ENCODE data around the gene PACS2.
"Not testable (repeated sequence)": the region's sequence is repeated elsewhere in the genome, so short reads cannot be mapped to it uniquely, and the experiment has no call there.

Gene PACS2

DNA sequence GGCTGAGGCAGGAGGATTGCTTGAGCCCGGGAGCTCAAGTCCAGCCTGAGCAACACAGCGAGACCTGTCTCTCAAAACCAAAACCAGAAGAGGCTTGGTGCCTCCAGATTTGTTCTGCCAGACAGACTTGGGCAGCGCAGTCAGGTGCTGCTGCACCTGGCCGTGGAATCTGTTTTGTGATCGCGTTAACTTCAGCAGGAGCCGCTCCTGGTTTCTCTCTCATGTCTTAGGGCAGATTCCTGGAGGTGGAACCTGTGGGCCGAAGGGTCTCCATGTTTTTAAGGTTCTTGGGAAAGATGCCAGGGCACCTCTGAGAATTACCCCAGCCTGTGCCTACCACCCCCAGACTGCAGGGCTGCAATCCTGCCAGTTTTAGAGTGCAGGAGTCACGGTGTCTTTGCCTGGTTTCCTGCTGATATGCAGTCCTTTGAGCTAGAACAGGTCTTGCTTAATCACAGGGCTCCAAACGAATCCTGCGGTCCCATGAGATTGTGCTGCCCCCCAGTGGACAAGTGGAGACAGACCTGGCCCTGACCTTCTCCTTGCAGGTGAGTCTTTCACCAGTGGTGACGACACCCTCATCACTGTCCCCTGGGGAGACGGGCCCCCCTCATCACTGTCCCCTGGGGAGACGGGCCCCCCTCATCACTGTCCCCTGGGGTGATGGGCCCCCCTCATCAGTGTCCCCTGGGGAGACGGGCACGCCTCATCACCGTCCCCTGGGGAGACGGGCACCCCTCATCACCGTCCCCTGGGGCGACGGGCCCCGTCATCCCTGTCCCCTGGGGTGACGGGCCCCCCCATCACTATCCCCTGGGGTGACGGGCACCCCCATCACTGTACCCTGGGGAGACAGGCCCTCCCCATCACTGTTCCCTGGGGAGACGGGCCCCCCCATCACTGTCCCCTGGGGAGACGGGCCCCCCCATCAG is 37.6 kb downstream of the PACS2 start:
- DNase-seq = peak; percentile 49

DNA sequence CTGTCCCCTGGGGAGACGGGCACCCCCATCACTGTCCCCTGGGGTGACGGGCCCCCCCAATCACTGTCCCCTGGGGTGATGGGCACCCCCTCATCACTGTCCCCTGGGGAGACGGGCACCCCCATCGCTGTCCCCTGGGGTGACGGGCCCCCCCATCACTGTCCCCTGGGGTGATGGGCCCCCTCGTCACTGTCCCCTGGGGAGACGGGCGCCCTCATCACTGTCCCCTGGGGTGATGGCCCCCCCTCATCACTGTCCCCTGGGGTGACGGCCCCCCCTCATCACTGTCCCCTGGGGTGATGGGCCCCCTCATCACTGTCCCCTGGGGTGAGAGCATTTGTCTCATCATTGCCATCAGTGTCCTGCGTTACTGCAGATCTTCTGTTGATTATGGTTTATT is 38.6 kb downstream of the PACS2 start:
- DNase-seq = no peak

GRCh38 chr14:105354541-105354940 is 40.0 kb downstream of the PACS2 start:
- no peak for DNase-seq

DNA sequence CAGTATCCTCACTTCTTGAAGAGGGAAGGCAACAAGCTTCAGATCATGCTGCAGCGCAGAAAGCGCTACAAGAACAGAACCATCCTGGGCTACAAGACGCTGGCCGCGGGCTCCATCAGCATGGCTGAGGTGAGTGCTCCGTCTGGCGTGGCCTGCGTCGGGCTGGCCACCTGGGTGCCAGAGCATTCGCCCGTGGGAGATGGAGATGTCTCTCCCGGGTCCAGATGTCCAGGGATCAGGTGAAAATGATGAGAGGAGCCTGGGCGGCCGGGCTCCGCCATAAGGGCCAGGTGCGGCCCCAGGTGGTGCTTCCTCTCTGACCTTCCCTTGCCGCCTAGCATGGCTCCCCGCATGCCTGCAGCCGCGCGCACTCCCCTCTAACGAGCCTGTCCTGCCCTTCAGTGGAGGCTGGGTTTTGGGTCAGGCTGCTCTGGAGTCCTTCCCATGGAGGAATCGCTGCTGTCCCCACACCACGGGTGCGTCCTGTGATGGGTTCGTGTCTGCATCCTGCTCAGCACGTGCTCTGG is 40.6 kb downstream of the PACS2 start:
- DNase-seq = no peak

DNA sequence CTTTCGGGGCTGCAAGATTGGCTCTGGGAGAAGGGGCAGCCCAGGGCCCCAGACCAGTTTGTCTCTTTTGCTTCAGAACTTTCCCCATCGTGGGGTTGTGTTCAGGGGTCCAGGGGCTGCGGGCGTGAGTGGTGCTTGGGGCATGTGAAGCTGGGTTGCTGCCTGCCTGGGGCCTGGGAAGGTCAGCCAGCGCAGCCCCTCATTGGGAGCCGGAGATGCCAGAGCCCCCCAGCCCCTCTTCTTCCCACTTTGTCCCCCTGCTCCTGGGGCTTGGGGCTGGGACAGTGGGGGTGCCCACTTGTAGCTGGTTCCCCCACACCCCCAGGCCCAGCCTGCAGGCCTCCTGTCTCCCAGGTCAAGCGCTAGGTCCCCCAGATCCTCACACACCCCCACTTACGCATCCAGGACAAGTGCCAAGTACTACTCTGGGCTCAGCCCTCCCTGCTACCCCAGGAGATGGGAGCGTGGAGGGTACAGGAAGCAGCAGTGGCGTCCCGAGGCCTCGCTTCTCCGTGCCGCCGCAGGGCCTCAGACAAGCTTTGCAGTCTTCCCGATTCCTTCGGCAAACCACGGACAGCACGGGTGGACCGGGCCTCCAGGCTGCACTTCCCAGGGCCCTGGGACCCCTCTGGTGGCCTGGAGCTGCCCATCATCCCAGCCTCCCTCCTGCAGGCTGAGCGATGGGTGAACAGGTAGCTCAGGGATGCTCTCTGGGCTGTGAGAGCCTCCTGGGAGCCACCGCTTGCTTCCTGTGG is 41.5 kb downstream of the PACS2 start:
- no peak for DNase-seq

DNA sequence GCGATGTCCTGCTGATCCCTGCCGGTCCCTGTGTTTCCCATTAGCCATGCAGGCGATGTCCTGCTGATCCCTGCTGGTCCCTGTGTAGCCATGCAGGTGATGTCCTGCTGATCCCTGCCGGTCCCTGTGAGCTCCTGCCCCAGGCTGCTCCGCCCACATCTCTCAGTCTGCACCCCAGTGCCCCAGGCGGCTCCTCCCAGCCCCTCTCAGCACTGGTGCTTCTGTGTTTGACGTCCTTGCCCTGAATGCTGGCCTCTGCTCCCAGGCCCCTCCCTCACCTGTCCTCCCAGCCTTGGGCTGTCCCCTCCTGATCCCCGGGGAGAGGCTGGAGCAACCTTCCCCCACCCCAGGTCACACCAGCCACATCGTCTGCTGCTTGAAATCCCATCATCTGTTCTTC is 42.4 kb downstream of the PACS2 start:
- no peak for DNase-seq

DNA sequence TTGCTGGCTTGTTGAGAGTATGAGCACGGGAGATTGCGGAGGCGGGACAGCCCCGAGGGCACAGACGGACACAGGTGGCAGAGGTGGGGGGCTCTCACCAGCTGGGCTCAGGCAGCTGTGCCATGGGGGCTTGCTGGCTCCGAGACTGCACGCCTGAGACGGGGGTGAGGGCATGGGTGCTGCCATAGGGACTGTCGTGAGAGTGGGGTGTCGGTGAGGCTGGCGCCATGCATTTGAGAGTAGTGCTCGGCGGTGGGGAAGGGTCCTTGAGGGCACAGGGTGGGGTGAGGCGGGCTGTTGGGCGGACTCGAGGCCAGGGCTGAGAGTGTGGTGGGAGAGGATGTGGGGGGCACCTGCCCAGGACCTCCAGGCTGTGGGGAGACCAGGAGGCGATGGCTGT is 43.1 kb downstream of the PACS2 start:
- no peak for DNase-seq

- no peak for DNase-seq
Measured at GRCh38 chr14:105358140-105358846, 43.7 kb downstream of the PACS2 start.

DNA sequence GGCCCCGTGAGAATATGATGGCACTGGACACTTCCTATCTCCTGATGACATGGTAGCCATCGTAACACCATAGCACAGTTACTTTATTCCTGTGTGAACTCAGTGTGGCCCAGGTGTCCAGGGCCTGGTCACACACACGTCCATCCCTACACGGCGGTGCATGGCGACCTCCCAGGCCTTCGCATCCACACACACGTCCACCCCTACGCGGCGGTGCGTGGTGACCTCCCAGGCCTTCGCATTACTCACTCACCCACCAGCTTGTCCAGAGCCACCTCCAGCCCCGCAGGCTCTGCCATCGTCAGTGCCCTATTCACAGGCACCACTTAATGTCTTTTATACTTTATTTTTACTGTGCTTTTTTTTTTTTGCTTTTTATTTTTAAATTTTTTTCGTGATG is 44.4 kb downstream of the PACS2 start:
- no peak for DNase-seq

DNA sequence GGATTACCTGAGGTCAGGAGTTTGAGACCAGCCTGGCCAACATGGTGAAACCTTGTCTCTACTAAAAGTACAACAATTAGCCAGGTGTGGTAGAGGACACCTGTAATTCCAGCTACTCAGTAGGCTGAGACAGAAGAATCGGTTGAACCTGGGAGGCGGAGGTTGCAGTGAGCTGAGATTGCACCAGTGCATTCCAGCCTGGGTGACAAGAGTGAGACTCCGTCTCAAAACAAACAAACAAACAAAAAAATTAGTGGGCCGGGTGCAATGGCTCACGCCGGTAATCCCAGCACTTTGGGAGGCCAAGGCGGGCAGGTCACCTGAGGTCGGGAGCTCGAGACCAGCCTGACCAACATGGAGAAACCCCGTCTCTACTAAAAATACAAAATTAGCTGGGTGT is 46.9 kb downstream of the PACS2 start:
- DNase-seq = not testable (repeated sequence)

GRCh38 chr14:105363847-105364708 is 49.5 kb downstream of the PACS2 start:
- DNase-seq = no peak

DNA sequence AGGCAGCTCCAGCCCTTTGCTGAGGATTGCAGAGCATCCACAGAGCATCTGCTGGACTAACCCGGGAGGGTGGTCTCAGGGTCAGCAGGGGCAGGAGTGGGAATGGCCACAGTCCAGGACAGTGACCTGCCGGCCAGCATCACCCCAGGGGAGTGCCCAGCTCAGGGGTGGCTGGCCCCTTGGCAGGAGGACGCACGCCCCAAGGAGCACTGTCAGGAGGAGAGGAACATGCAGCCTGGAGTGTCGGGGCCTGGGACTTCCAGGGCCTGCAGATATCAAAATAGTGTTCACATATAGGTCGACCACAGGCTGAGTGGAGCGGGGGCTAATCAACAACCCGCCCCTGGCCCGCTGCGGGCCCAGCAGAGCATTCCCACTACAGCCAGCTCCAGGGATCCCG is 50.6 kb downstream of the PACS2 start:
- no peak for DNase-seq

GRCh38 chr14:105365681-105366080 is 51.1 kb downstream of the PACS2 start:
- no peak for DNase-seq

DNA sequence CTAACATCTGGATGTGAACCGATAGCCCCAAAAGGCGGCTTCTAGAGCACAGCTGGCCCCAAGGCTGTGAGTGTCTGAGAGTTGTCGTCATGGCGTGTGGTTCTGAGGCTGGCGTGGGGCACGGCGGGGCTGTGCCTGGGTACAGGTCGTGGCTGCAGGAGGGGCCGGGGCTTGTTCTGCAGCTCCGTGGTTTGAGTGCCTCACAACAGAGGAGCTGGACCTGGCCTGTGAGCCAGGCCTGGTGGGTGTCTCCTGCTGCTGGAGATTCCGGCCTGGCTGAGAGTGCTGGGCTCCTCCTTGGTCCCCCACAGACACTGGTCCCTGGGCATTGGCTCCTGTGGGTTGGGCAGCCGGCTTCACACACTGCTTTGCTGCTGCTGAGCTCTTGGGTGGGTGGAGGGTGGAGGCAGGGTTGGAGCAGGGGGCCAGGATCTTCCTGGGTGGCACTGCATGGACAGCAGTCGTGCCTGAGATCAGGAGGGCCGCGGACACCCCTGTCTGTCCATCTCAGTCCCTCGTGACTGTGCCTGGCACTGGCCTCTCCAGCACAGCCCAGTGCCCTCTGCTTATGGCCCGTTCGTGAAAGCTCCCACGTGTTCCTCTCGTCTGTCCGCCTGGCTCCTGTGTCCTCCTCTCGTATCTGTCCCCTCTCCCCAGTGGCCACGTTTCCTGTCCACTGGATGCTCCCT is 52.0 kb downstream of the PACS2 start:
- no peak for DNase-seq

- DNase-seq = no peak
Measured at GRCh38 chr14:105367116-105368031, 52.8 kb downstream of the PACS2 start.

DNA sequence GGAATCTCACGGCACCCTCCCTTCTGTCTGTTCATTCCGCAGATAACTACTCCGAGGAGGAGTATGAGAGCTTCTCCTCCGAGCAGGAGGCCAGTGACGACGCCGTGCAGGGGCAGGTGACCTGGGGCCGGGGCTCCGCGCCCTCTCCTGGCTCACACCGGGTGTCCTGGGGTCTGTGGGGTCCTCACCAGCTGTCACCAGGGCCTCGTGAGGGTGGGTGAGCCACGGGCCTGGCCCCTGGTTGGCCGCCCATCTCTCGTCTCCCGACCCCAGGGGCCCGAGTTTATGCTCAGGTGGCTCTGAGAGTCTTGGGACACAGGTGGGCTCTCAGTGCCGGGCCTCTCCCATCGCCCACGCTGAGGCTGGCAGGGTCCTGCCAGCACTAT is 53.5 kb downstream of the PACS2 start:
- no peak for DNase-seq

- no peak for DNase-seq
Measured at GRCh38 chr14:105368426-105368825, 53.9 kb downstream of the PACS2 start.

GRCh38 chr14:105368910-105369652 is 54.5 kb downstream of the PACS2 start:
- DNase-seq = no peak

DNA sequence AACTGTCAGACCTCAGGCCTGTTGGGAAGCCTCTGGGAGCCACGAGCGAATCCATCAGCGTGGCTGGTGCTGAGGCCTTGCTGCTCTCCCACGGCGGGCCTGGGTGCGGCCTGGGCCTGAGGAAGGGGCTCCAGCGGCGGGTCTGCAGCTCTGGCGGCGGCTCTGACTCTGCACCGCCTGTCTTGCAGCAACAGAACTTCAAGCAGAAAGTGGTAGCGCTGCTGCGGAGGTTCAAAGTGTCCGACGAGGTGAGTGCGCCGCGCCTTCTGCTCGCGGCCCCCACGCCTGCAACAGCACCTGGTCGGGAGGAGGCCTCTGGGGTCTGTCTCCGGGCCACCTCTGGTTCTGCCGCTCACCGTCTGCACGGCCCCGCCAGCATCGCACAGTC is 55.1 kb downstream of the PACS2 start:
- DNase-seq = no peak

DNA sequence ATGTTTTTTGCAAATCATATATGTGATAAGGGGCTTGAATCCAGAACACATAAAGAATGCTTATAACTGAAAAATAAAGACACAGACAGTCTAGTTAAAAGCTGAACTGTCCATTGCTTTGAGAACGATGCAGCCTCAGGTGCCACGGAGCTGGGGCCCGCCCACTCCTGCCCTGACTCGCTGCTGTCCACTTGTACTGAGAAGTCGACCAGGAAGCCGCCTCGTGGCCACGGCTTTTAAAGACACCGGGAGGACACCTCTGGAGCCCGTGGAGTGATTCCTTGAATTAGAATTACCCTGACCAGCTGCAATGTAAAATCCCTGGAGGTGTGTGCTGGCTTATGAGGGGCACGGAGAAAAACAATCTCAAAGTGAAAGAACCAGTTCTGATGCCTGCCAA is 59.8 kb downstream of the PACS2 start:
- no peak for DNase-seq
